ENCODE results near the gene ANKRD28. TPM values are rescaled to one million over a fixed set of nuclear protein-coding genes. Genes with fewer than 3 reads are reported as not detected.

ANKRD28 gene
- total and polyA plus RNA-seq, 2 of the 4 experiments (the other 2 are of a cell fraction): 52.6 to 211 TPM

DNA sequence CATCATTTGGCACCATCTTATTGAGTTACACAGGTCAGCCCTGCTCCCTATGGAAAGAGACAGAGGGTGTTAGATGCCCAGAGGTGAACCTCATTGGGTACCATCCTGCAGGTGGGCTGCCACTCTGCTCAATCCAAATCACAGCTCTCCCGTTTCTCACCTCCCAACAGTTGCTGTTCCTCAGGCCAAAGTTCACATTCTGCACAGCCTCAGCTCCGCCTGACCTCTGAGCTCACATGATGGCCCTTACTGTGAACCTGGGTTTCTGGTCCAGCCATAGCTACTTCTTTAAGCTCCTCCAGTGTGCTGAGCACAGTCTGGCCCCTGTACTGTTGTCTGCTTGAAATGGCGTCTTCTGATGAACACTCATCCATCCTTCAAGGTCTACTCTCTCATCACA lies 148.4 kb downstream of the ANKRD28 start:
- peak overlapping the region; percentile 84 for H3K4ac ChIP-seq (ENCODE audit: low read depth, low read length)
- peaks cover 27% of the 10 kb centered on the region for H3K4me1 ChIP-seq (ENCODE audit: control insufficient read depth, insufficient read depth, low read length)
- no peak overlapping the region for H3K4me2 ChIP-seq (ENCODE audit: low read depth, low read length)
- H2BK5ac ChIP-seq (ENCODE audit: low read depth, low read length, poor library complexity, severe bottlenecking): no peak overlapping the region
- peak overlapping the region; percentile 93 for H2AK5ac ChIP-seq (ENCODE audit: low read depth, low read length)
- ChIA-PET POLR2A (ENCODE audit: unreplicated experiment) (no interaction called here), CTCF (no interaction called here)
- no TSS peak for BruUV-seq (replicated peaks)
- H3K18ac ChIP-seq (ENCODE audit: low read depth, low read length): no peak overlapping the region
- in situ Hi-C loops (cut with MboI; ENCODE audit: low sequenced_read_pairs): loop anchor here (10.0 to 25.0 kb wide), 3 partner anchors 155 to 588 kb away; no protein-coding TSS in a partner anchor
- no peak overlapping the region for H3K4me3 ChIP-seq (ENCODE audit: insufficient read depth, low read depth, low read length)
- ATAC-seq (ENCODE audit: low read depth): no peak
- no peak overlapping the region for H3K56ac ChIP-seq (ENCODE audit: extremely low read depth, insufficient read depth, low read length)
- H4K5ac ChIP-seq (ENCODE audit: low read depth, low read length): peak overlapping the region; percentile 25; the same call in 1 of the 2 replicates
- no peaks in the 10 kb centered on the region for H3K27me3 ChIP-seq (ENCODE audit: control insufficient read depth, insufficient read depth, low read length)
- intact Hi-C loops (cut with micrococcal nuclease): no loop called here
- H2AK9ac ChIP-seq (replicated peaks; ENCODE audit: low read depth, low read length, poor library complexity): no peak overlapping the region
- TF ChIP-seq ELK1 (IDR thresholded peaks at IDR 0.05; ENCODE audit: borderline replicate concordance, low read depth, low read length): no peak
- TF ChIP-seq BHLHE40 (IDR thresholded peaks at IDR 0.05; ENCODE audit: low read depth, low read length): no peak
- no peak for TF ChIP-seq MAZ (IDR thresholded peaks at IDR 0.05; ENCODE audit: borderline replicate concordance, low read depth, low read length)
- TF ChIP-seq FOS (IDR thresholded peaks at IDR 0.05; ENCODE audit: low read depth, low read length): no peak
- TF ChIP-seq RAD21 (IDR thresholded peaks at IDR 0.05; ENCODE audit: low read length): no peak
- no peak for TF ChIP-seq POLR2A (IDR thresholded peaks at IDR 0.05; ENCODE audit: low read depth, low read length)
- no peak for TF ChIP-seq RCOR1 (IDR thresholded peaks at IDR 0.05; ENCODE audit: insufficient replicate concordance, low read length)
- no peak for TF ChIP-seq RFX5 (IDR thresholded peaks at IDR 0.05; ENCODE audit: low read depth, low read length)
- TF ChIP-seq CHD1 (IDR thresholded peaks at IDR 0.05; ENCODE audit: low read depth, low read length): no peak
- no peak for TF ChIP-seq MXI1 (IDR thresholded peaks at IDR 0.05; ENCODE audit: borderline replicate concordance, low read depth, low read length)
- TF ChIP-seq CEBPB (IDR thresholded peaks at IDR 0.05; ENCODE audit: low read depth, low read length): no peak
- TF ChIP-seq MAFK (IDR thresholded peaks at IDR 0.05; ENCODE audit: low read depth, low read length): no peak
- TF ChIP-seq NFE2L2 (IDR thresholded peaks at IDR 0.05; ENCODE audit: low read depth, low read length): no peak
- TF ChIP-seq, protein P1, sequence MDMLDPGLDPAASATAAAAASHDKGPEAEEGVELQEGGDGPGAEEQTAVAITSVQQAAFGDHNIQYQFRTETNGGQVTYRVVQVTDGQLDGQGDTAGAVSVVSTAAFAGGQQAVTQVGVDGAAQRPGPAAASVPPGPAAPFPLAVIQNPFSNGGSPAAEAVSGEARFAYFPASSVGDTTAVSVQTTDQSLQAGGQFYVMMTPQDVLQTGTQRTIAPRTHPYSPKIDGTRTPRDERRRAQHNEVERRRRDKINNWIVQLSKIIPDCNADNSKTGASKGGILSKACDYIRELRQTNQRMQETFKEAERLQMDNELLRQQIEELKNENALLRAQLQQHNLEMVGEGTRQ (IDR thresholded peaks at IDR 0.05; ENCODE audit: low read depth, low read length): no peak
- TF ChIP-seq SMC3 (IDR thresholded peaks at IDR 0.05; ENCODE audit: low read depth, low read length): no peak
- TF ChIP-seq CTCF (conservative IDR thresholded peaks at IDR 0.05; ENCODE audit: low read depth, low read length): no peak
- DNase-seq: no peak
- 97% methylated on average over 3 of the region's 3 CpGs; no CpG with 5 or more reads in 1 of the 2 experiments for WGBS, 2 experiments (ENCODE audit: extremely low coverage in 2 of 2, insufficient read length in 1 of 2)
- H4K20me1 ChIP-seq (ENCODE audit: insufficient read depth, low read length): 0 out of 2 replicates have a peak, but pooled peaks cover 3% of the 10 kb centered on the region
- peak overlapping the region; percentile 78 for H2BK120ac ChIP-seq (ENCODE audit: low read depth, low read length)
- no peak overlapping the region for H3K27ac ChIP-seq (ENCODE audit: insufficient read depth, low read length)
- H4K8ac ChIP-seq (ENCODE audit: low read depth in 2 of 2, low read length in 2 of 2): peak overlapping the region; percentile 13 to 86; a peak in 2 of 4 replicates
- H4K91ac ChIP-seq (ENCODE audit: insufficient read depth, low read depth, low read length): peak overlapping the region; percentile 89
- H3K9me1 ChIP-seq (ENCODE audit: insufficient read depth, low read length): peaks cover 35% of the 10 kb centered on the region
- no peaks in the 10 kb centered on the region for H3K9me3 ChIP-seq (ENCODE audit: control insufficient read depth, insufficient read depth, low read length)
- H3K23ac ChIP-seq (ENCODE audit: low read depth, low read length): peak overlapping the region; percentile 79
- H3K9ac ChIP-seq (ENCODE audit: low read depth, low read length): no peak overlapping the region
- no peak overlapping the region for H2AFZ ChIP-seq (replicated peaks; ENCODE audit: low read length, poor library complexity)
- peak overlapping the region; percentile 83; the same call in 2 of the 3 replicates for H2BK15ac ChIP-seq (ENCODE audit: low read depth, low read length)
- peak overlapping the region; percentile 93; the same call in 1 of the 2 replicates for H3K14ac ChIP-seq (replicated peaks; ENCODE audit: low read depth, low read length)
- peaks cover 5 to 26% of the 10 kb centered on the region in 2 experiments for H3K79me1 ChIP-seq (ENCODE audit: low read depth in 1 of 2, low read length in 2 of 2)
- peak overlapping the region; percentile 79 for H2BK20ac ChIP-seq (ENCODE audit: low read depth, low read length)
- dilution Hi-C loops (cut with HindIII; ENCODE audit: low sequenced_read_pairs, unreplicated experiment): no loop called here
- no peaks in the 10 kb centered on the region for H3K36me3 ChIP-seq (ENCODE audit: control insufficient read depth, insufficient read depth, low read length)

Measured in IMR-90 (cell line).